ENCODE results near the gene ZNF462. TPM values are rescaled to one million over a fixed set of nuclear protein-coding genes. Genes with fewer than 3 reads are reported as not detected.

Gene ZNF462
- total RNA-seq, result 0.16 and 0.39 TPM in 2 replicates

GRCh38 chr9:106862821-106863720 lies at the start of gene ZNF462:
ZNF462 (plus strand) TSS chr9:106863166; CDS start chr9:106923384, 60,218 bp downstream.
- intact Hi-C loops (cut with micrococcal nuclease), result no loop called here
- Mint-ChIP-seq H3K4me3 (peak within 1 kb of the TSS; percentile 83), H3K27ac (no peak within 1 kb of the TSS), H3K36me3 (ENCODE audit: low read depth) (no peaks in the 10 kb centered on the region), H3K27me3 (ENCODE audit: insufficient read depth) (peaks cover 68% of the 10 kb centered on the region), H3K4me1 (ENCODE audit: low read depth) (peaks cover 25% of the 10 kb centered on the region), H3K9me3 (peaks cover 6% of the 10 kb centered on the region)
- DNase-seq (ENCODE audit: low spot score), result no peak

- DNase-seq (ENCODE audit: low spot score), result no peak
- H3K4me1 Mint-ChIP-seq (ENCODE audit: low read depth), result no peaks in the 10 kb centered on the region
- no peak overlapping the region for H3K4me3 Mint-ChIP-seq
- no peak overlapping the region for H3K27ac Mint-ChIP-seq
- no peaks in the 10 kb centered on the region for H3K36me3 Mint-ChIP-seq (ENCODE audit: low read depth)
- H3K9me3 Mint-ChIP-seq, result peaks cover 13% of the 10 kb centered on the region
- intact Hi-C loops (cut with micrococcal nuclease), result no loop called here
- H3K27me3 Mint-ChIP-seq (ENCODE audit: insufficient read depth), result no peaks in the 10 kb centered on the region
Observed at GRCh38 chr9:106816524-106816923, 46.4 kb upstream of the ZNF462 start.

GRCh38 chr9:106818034-106818433 lies 44.9 kb upstream of the ZNF462 start:
- no peak for DNase-seq (ENCODE audit: low spot score)
- intact Hi-C loops (cut with micrococcal nuclease), result no loop called here
- Mint-ChIP-seq H3K36me3 (ENCODE audit: low read depth) (no peaks in the 10 kb centered on the region), H3K9me3 (peaks cover 9% of the 10 kb centered on the region), H3K27ac (no peak overlapping the region), H3K4me3 (no peak overlapping the region), H3K27me3 (ENCODE audit: insufficient read depth) (no peaks in the 10 kb centered on the region), H3K4me1 (ENCODE audit: low read depth) (no peaks in the 10 kb centered on the region)

GRCh38 chr9:106820866-106821265 lies 42.1 kb upstream of the ZNF462 start:
- Mint-ChIP-seq H3K4me1 (ENCODE audit: low read depth) (no peaks in the 10 kb centered on the region), H3K4me3 (no peak overlapping the region), H3K9me3 (peaks cover 6% of the 10 kb centered on the region), H3K27ac (no peak overlapping the region), H3K36me3 (ENCODE audit: low read depth) (no peaks in the 10 kb centered on the region), H3K27me3 (ENCODE audit: insufficient read depth) (no peaks in the 10 kb centered on the region)
- DNase-seq (ENCODE audit: low spot score), result no peak
- intact Hi-C loops (cut with micrococcal nuclease), result no loop called here

- Mint-ChIP-seq H3K4me3 (no peak overlapping the region), H3K4me1 (ENCODE audit: low read depth) (no peaks in the 10 kb centered on the region), H3K27me3 (ENCODE audit: insufficient read depth) (no peaks in the 10 kb centered on the region), H3K9me3 (no peaks in the 10 kb centered on the region), H3K36me3 (ENCODE audit: low read depth) (no peaks in the 10 kb centered on the region), H3K27ac (no peak overlapping the region)
- intact Hi-C loops (cut with micrococcal nuclease), result no loop called here
- no peak for DNase-seq (ENCODE audit: low spot score)
Observed at GRCh38 chr9:106828070-106828469, 34.9 kb upstream of the ZNF462 start.

GRCh38 chr9:106828965-106829364 lies 34.0 kb upstream of the ZNF462 start:
- Mint-ChIP-seq H3K27me3 (ENCODE audit: insufficient read depth) (no peaks in the 10 kb centered on the region), H3K9me3 (no peaks in the 10 kb centered on the region), H3K4me3 (no peak overlapping the region), H3K4me1 (ENCODE audit: low read depth) (no peaks in the 10 kb centered on the region), H3K36me3 (ENCODE audit: low read depth) (no peaks in the 10 kb centered on the region), H3K27ac (no peak overlapping the region)
- intact Hi-C loops (cut with micrococcal nuclease), result no loop called here
- no peak for DNase-seq (ENCODE audit: low spot score)

GRCh38 chr9:106829666-106830408 lies 33.1 kb upstream of the ZNF462 start:
- Mint-ChIP-seq H3K27me3 (ENCODE audit: insufficient read depth) (no peaks in the 10 kb centered on the region), H3K4me3 (no peak overlapping the region), H3K36me3 (ENCODE audit: low read depth) (no peaks in the 10 kb centered on the region), H3K9me3 (peaks cover under 1% of the 10 kb centered on the region), H3K4me1 (ENCODE audit: low read depth) (no peaks in the 10 kb centered on the region), H3K27ac (no peak overlapping the region)
- DNase-seq (ENCODE audit: low spot score), result no peak
- intact Hi-C loops (cut with micrococcal nuclease), result no loop called here

- H3K4me3 Mint-ChIP-seq, result no peak overlapping the region
- H3K36me3 Mint-ChIP-seq (ENCODE audit: low read depth), result no peaks in the 10 kb centered on the region
- no peaks in the 10 kb centered on the region for H3K27me3 Mint-ChIP-seq (ENCODE audit: insufficient read depth)
- peaks cover 3% of the 10 kb centered on the region for H3K9me3 Mint-ChIP-seq
- no peak for DNase-seq (ENCODE audit: low spot score)
- H3K27ac Mint-ChIP-seq, result no peak overlapping the region
- intact Hi-C loops (cut with micrococcal nuclease), result no loop called here
- no peaks in the 10 kb centered on the region for H3K4me1 Mint-ChIP-seq (ENCODE audit: low read depth)
Observed at GRCh38 chr9:106830527-106831150, 32.3 kb upstream of the ZNF462 start.

GRCh38 chr9:106834888-106835287 lies 28.1 kb upstream of the ZNF462 start:
- no peak overlapping the region for H3K27ac Mint-ChIP-seq

GRCh38 chr9:106835840-106836239 lies 27.1 kb upstream of the ZNF462 start:
- H3K27me3 Mint-ChIP-seq (ENCODE audit: insufficient read depth), result no peaks in the 10 kb centered on the region
- intact Hi-C loops (cut with micrococcal nuclease), result no loop called here
- peaks cover 3% of the 10 kb centered on the region for H3K9me3 Mint-ChIP-seq
- H3K27ac Mint-ChIP-seq, result no peak overlapping the region
- no peak for DNase-seq (ENCODE audit: low spot score)
- no peaks in the 10 kb centered on the region for H3K4me1 Mint-ChIP-seq (ENCODE audit: low read depth)
- no peaks in the 10 kb centered on the region for H3K36me3 Mint-ChIP-seq (ENCODE audit: low read depth)
- H3K4me3 Mint-ChIP-seq, result no peak overlapping the region

More at GRCh38 chr9:106834888-106835287, 28.1 kb upstream of the ZNF462 start:
- no peaks in the 10 kb centered on the region for H3K4me1 Mint-ChIP-seq (ENCODE audit: low read depth)
- H3K9me3 Mint-ChIP-seq, result peaks cover 3% of the 10 kb centered on the region
- H3K27me3 Mint-ChIP-seq (ENCODE audit: insufficient read depth), result no peaks in the 10 kb centered on the region
- intact Hi-C loops (cut with micrococcal nuclease), result no loop called here
- H3K36me3 Mint-ChIP-seq (ENCODE audit: low read depth), result no peaks in the 10 kb centered on the region
- no peak overlapping the region for H3K4me3 Mint-ChIP-seq
- no peak for DNase-seq (ENCODE audit: low spot score)

- no peak for DNase-seq (ENCODE audit: low spot score)
- intact Hi-C loops (cut with micrococcal nuclease), result no loop called here
- Mint-ChIP-seq H3K27ac (no peak overlapping the region), H3K4me1 (ENCODE audit: low read depth) (no peaks in the 10 kb centered on the region), H3K9me3 (no peaks in the 10 kb centered on the region), H3K4me3 (no peak overlapping the region), H3K36me3 (ENCODE audit: low read depth) (no peaks in the 10 kb centered on the region), H3K27me3 (ENCODE audit: insufficient read depth) (no peaks in the 10 kb centered on the region)
Observed at GRCh38 chr9:106843371-106843770, 19.6 kb upstream of the ZNF462 start.

GRCh38 chr9:106846307-106846706 lies 16.7 kb upstream of the ZNF462 start:
- Mint-ChIP-seq H3K27me3 (ENCODE audit: insufficient read depth) (no peaks in the 10 kb centered on the region), H3K36me3 (ENCODE audit: low read depth) (no peaks in the 10 kb centered on the region), H3K27ac (no peak overlapping the region), H3K4me3 (no peak overlapping the region), H3K9me3 (no peaks in the 10 kb centered on the region), H3K4me1 (ENCODE audit: low read depth) (no peaks in the 10 kb centered on the region)
- intact Hi-C loops (cut with micrococcal nuclease), result no loop called here
- DNase-seq (ENCODE audit: low spot score), result no peak

GRCh38 chr9:106846857-106847256 lies 16.1 kb upstream of the ZNF462 start:
- H3K4me1 Mint-ChIP-seq (ENCODE audit: low read depth), result no peaks in the 10 kb centered on the region
- H3K27ac Mint-ChIP-seq, result no peak overlapping the region
- no peaks in the 10 kb centered on the region for H3K36me3 Mint-ChIP-seq (ENCODE audit: low read depth)
- no peaks in the 10 kb centered on the region for H3K27me3 Mint-ChIP-seq (ENCODE audit: insufficient read depth)
- intact Hi-C loops (cut with micrococcal nuclease), result no loop called here
- H3K4me3 Mint-ChIP-seq, result no peak overlapping the region
- no peaks in the 10 kb centered on the region for H3K9me3 Mint-ChIP-seq
- no peak for DNase-seq (ENCODE audit: low spot score)

All from activated T-helper 1 cell treated with anti-CD3 and anti-CD28 coated beads, Interleukin-12 subunit alpha, Interleukin-12 subunit beta, Interleukin-2, Interleukin-4 antibody, amounts not matched to agents 30 ng/mL and 10 ng/mL and 1 ng/mL, durations not matched to agents 14 hours and 24 hours and 36 hours (primary cell).